GM20000 (cell line): ENCODE data around the gene ORAI3.

Source experiments
- DNase-seq: peaks from one replicate; pipeline ENCODE4 v3.0.0; 2012; ENCODE audit warnings: low spot score
- TF ChIP-seq, protein P1 (sequence below): IDR thresholded peaks from 2 replicates; pipeline ENCODE4 v1.5.1; 2012; ENCODE audit warnings: mild to moderate bottlenecking, control low read depth; ENCODE audit errors: extremely low read depth, missing control alignments

The ORAI3 gene

GRCh38 chr16:30996324-30996984 is 47.6 kb downstream of the ORAI3 start:
- DNase-seq, result no peak
- TF ChIP-seq, protein P1, sequence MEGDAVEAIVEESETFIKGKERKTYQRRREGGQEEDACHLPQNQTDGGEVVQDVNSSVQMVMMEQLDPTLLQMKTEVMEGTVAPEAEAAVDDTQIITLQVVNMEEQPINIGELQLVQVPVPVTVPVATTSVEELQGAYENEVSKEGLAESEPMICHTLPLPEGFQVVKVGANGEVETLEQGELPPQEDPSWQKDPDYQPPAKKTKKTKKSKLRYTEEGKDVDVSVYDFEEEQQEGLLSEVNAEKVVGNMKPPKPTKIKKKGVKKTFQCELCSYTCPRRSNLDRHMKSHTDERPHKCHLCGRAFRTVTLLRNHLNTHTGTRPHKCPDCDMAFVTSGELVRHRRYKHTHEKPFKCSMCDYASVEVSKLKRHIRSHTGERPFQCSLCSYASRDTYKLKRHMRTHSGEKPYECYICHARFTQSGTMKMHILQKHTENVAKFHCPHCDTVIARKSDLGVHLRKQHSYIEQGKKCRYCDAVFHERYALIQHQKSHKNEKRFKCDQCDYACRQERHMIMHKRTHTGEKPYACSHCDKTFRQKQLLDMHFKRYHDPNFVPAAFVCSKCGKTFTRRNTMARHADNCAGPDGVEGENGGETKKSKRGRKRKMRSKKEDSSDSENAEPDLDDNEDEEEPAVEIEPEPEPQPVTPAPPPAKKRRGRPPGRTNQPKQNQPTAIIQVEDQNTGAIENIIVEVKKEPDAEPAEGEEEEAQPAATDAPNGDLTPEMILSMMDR, result no peak

- TF ChIP-seq, protein P1, result no peak
- peak; percentile 100 for DNase-seq
Measured at GRCh38 chr16:30996985-30997724, 48.3 kb downstream of the ORAI3 start.

GRCh38 chr16:30997725-30998711 is 49.1 kb downstream of the ORAI3 start:
- TF ChIP-seq, protein P1, result no peak
- no peak for DNase-seq

DNA sequence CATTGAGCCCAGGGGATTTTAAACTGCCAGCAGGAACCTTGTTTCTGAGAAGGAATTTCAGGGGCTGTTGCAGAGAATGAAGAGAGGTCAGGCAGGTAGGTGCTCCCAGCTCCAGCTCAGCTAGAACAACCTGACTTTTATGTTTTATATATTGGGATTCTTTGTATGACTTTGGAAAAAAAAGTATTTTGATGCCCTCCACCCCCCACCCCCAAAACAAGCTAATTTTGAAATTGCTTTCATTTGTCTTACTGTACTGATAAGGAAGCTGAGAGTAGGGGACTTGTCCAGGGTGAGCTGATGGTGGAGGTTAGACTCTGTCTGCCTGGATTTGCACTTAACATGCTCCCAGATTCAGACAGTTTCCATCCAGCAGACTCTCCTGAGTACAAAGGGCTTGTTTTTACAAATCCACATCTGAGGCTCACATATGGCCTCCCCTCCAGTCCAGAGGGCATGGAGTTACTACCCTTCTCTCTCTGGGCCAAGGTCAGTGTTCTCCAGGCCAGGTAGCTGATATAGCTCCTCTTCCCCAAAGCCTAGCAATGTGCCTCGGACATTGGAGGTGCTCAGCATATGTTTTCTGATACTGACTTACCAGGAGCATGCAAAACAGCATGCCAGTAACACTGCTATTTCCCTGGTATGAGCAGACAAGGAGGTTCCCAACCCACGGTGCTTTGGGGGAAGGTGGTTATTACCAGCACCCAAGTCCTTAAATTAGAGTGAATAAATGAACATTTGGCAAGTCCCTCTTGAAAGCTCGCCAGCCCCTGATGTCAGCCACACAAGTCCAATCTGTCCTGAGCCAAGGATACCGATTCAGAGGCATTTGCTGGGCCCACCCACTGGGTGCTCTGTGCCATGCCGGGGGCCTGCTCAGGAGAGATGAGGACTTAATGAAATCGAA is 50.2 kb downstream of the ORAI3 start:
- TF ChIP-seq, protein P1, result no peak
- DNase-seq, result no peak

DNA sequence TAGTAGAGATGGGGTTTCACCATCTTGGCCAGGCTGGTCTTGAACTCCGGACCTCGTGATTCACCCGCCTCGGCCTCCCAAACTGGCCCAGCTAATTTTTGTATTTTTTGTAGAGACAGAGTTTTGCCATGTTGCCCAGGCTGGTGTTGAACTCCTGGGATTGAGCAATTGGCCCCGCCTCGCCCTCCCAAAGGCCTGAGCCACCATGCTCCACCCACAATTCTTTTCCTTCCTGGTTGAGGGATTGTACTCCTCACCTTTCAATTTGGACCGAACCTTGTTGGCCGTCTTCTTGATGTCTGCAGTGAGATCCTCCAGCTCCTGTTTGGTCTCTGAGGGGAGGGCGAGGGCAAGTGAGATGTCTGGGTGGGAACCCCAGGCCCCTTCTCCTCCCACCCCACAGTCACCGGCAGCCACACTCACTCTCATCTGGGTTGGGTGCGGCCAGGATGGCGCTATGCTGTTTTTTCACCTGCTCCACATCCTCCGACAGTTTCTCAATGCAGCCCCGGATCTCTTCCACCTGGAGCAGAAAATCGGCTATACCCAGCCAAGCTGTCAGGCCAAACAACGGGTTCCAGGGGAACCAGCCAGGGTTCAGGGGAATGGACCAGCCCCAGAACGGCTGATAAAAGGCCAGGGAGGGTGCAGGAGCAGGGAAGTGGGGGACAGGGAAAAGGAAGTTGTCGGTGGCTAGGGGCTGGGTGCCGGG is 52.0 kb downstream of the ORAI3 start:
- TF ChIP-seq, protein P1, result no peak
- DNase-seq, result no peak
